Measurements from ENCODE around the gene CCDC88A.
"Not testable (repeated sequence)": the region's sequence is repeated elsewhere in the genome, so short reads cannot be mapped to it uniquely, and the experiment has no call there.

Gene CCDC88A

DNA sequence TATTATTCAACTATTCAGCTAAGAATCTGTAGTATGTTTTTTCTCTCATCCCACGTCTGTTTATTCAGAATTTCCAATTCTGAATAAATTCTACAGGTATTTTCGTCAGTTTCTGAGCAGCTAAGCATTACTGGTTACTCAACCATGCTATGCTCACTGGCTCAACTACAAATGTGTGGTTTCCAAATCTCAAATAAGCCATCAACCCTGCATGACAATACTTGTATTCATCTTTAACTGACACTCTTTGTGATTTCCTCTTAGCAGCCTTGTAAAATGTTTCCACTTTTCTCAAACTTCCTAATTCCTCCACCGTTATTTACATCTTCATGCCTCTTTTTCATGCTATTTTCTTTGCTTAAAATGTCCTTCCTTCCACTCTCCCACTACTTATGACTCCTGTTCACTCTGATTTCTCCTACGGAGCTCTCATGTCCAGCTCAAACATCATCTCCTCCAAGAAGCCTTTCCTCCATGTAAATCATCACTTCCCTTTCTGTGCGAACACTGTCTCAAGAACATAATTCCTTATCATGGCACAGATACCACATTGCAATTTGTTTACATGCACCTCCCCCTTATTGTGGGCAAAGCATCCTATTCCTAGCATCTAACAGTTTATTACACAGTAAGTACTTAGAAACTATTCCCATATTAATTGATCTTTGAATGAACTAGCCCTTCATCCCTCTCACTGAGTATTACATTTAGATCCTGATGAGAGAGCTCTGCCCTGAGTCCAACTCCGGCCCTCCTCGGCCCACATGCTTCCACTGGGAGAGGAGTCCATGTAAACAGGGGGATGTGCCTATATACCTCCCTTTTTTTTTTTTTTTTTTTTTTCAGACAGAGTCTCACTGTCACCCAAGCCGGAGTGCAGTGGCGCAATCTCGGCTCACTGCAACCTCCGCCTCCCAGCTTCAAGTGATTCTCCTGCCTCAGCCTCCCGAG is 10.5 kb downstream of the CCDC88A start:
- Mint-ChIP-seq H3K27ac (no peak overlapping the region), H3K9me3 (no peaks in the 10 kb centered on the region), H3K27me3 (ENCODE audit: low read depth) (no peaks in the 10 kb centered on the region), H3K4me3 (no peak overlapping the region), H3K4me1 (ENCODE audit: low read depth) (peaks cover 2% of the 10 kb centered on the region), H3K36me3 (ENCODE audit: low read depth) (no peaks in the 10 kb centered on the region)

DNA sequence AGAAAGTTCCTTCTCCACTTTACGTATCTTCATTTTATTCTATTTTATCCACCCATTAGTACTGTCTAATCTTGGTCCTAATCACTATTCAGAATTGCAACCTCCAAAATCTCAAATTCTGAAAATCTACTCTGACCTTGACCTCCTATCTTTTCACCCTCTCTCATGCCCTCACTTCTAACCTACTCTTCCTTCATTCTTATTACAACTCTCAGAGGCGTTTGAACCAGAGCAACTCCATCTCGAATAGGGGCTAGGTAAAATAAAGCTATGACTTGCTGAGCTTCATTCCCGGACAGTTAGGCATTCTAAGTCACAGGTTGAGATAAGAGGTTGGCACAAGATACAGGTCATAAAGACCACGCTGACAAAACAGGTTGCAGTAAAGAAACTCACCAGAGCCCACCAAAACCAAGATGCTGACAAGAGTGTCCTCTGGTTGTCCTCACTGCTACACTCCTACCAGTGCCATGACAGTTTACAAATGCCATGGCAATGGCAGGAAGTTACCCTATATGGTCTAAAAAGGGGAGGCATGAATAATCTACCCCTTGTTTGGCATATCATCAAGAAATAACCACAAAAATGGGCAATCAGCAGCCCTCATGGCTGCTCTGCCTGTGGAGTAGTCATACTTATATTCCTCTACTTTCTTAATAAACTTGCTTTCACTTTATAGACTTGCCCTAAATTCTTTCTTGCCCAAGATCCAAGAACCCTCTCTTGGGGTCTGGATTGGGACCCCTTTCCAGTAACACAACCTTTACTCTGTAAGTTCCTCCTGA is 11.4 kb downstream of the CCDC88A start:
- no peak overlapping the region for H3K4me3 Mint-ChIP-seq
- H3K36me3 Mint-ChIP-seq (ENCODE audit: low read depth): no peaks in the 10 kb centered on the region
- H3K27me3 Mint-ChIP-seq (ENCODE audit: low read depth): no peaks in the 10 kb centered on the region
- peaks cover 2% of the 10 kb centered on the region for H3K4me1 Mint-ChIP-seq (ENCODE audit: low read depth)
- H3K9me3 Mint-ChIP-seq: no peaks in the 10 kb centered on the region
- H3K27ac Mint-ChIP-seq: no peak overlapping the region

DNA sequence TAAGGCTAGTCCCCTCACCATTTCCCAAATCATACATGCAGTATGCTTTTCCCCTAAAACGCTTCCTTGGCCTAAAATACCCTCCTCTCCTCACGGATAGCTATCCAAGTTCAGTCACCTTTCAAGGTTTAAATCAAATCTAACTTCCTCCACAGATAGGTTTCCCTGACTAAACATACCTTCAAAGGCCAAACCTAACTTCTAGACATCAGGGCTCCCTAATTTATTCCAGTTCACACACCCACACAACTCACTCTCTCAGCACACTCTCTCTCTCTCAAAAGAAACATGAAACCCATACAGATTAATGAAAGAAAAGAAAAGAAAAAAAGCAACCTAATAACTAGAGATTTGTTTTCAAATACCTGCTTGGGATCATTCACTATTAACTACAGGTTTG is 14.5 kb downstream of the CCDC88A start:
- Mint-ChIP-seq H3K27me3 (ENCODE audit: low read depth) (no peaks in the 10 kb centered on the region), H3K27ac (no peak overlapping the region), H3K9me3 (no peaks in the 10 kb centered on the region), H3K4me3 (no peak overlapping the region), H3K36me3 (ENCODE audit: low read depth) (no peaks in the 10 kb centered on the region), H3K4me1 (ENCODE audit: low read depth) (peaks cover 2% of the 10 kb centered on the region)

DNA sequence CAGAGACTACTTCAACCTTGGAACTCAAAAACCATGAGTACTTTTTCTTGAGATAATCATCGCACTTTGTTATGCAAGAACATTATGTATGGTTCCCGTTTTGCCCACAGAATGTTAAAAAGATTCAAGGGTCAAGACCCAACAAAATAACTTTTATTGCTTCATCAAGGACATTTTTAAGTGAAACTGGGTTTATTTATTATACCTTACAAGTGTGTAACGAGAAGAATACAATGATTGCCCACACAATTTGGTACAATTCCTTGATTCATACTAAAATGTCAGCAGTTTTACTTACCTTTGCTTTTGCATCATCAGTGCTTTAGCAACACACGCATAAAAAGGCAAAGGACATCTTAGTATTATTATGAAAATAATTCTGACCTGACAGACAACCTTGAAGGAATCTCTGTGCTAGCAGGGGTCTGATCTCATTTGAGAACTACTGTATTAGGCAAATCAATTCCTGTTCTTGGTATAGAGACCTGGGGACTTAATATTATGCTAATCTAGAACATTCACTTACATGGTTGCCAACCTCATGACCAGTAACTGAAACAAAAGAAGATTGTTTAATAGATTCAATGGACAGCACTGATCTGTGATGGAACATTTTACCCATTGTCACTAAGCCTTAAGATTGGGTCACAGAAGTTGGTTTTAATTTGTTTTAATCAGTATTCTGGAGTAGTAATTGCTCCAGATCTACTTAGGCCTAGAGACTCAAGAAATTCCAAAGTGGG is 16.2 kb downstream of the CCDC88A start:
- Mint-ChIP-seq H3K4me1 (ENCODE audit: low read depth) (no peaks in the 10 kb centered on the region), H3K4me3 (no peak overlapping the region), H3K36me3 (ENCODE audit: low read depth) (no peaks in the 10 kb centered on the region), H3K27me3 (ENCODE audit: low read depth) (no peaks in the 10 kb centered on the region), H3K27ac (no peak overlapping the region), H3K9me3 (no peaks in the 10 kb centered on the region)

DNA sequence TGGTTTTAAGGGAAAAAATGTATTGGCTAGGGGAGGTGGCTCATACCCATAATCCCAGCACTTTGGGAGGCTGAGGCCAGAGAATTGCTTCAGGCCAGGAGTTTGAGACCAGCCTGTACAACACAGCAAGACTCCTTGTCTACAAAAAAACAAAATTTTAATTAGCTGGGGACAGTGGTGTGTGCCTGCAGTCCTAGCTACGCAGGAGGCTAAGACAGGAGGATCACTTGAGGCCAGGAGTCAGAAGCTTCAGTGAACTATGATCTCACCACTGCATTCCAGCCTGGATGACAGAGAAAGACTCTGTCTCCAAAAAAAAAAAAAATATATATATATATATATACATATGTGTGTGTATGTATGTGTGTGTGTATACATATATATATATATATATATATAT is 18.5 kb downstream of the CCDC88A start:
- no peak overlapping the region for H3K27ac Mint-ChIP-seq

DNA sequence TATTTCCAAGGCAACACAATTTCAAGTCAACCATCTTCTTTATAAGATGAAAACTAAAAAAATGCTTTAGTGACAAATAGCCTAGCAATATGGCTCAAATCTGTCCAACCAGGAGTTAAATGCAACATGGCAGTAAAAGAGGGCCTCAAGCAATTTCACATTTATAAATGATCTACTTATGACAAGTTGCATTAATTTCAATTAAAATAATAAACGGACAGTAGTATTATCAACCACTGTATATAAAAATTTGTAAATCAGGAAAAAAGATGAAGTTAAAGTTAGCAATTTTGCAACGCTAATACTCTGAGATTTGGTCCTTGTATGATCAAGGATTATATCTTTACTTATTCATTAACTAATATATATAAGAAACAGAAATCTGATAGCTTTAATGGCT is 19.3 kb downstream of the CCDC88A start:
- Mint-ChIP-seq H3K4me3 (no peak overlapping the region), H3K27ac (no peak overlapping the region), H3K4me1 (ENCODE audit: low read depth) (peaks cover 2% of the 10 kb centered on the region), H3K36me3 (ENCODE audit: low read depth) (no peaks in the 10 kb centered on the region), H3K27me3 (ENCODE audit: low read depth) (no peaks in the 10 kb centered on the region), H3K9me3 (no peaks in the 10 kb centered on the region)

More for the DNA sequence above, 18.5 kb downstream of the CCDC88A start:
- H3K36me3 Mint-ChIP-seq (ENCODE audit: low read depth): no peaks in the 10 kb centered on the region
- no peak overlapping the region for H3K4me3 Mint-ChIP-seq
- no peaks in the 10 kb centered on the region for H3K27me3 Mint-ChIP-seq (ENCODE audit: low read depth)
- peaks cover 2% of the 10 kb centered on the region for H3K4me1 Mint-ChIP-seq (ENCODE audit: low read depth)
- H3K9me3 Mint-ChIP-seq: no peaks in the 10 kb centered on the region

DNA sequence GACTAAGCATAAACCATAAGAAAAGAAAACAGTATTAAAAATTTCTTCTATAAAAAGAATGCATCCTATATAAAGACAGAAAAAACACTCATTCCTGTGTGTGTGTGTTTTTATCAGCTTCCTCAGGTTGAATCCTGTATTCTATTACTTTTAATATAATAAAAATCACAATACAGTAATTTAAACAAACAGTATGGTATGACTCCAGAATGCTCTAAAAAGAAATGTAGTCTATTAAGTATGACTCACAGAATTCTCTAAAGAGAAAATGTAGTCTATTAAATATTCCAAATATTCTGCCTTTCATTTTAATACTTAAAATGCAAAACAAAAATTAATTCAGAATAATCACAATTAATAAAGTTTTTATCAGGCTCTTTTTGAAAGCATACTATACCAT is 19.8 kb downstream of the CCDC88A start:
- H3K27ac Mint-ChIP-seq: no peak overlapping the region
- H3K4me1 Mint-ChIP-seq (ENCODE audit: low read depth): peaks cover 2% of the 10 kb centered on the region
- no peaks in the 10 kb centered on the region for H3K9me3 Mint-ChIP-seq
- H3K36me3 Mint-ChIP-seq (ENCODE audit: low read depth): no peaks in the 10 kb centered on the region
- no peaks in the 10 kb centered on the region for H3K27me3 Mint-ChIP-seq (ENCODE audit: low read depth)
- H3K4me3 Mint-ChIP-seq: no peak overlapping the region

DNA sequence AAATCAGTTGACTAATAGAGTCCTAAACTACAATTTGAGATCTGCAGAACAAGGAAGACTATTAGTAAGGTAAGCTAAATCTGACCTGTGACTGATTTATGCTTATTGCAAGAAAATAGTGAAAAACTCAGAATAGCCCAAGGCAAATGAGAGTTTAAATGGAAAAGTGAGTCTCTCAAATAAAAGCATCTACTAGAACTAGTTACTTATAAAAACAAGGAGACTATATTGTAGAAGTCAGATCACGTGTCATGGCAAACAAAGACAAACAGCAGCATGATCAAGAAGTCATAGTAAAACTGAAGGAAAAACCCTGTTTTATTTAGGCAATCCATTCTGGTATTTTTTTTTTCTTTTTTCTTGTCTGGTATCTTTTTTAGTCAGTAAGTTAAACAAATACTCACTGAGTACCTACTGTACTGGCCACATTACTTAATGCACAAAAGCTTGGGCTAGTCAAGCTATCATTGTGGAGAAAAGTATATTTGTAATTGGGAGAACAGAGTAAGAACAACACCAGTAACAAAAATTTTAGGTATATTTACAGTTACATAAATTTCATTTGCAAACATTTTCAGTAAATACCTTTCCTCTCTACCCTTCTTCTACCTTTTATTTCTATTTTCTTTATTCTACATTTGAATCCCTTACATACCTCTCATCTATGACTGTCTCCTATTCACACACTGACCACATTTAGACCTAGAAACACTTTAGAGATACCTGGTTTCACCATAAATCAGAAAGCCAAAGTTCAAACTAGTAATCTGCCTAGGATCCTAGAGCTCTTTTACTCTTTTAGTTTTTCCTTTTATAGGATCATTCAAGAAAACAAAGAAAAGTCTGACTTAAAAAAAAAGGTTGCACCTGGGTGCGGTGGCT is 23.7 kb downstream of the CCDC88A start:
- Mint-ChIP-seq H3K27me3 (ENCODE audit: low read depth) (no peaks in the 10 kb centered on the region), H3K4me3 (no peak overlapping the region), H3K9me3 (no peaks in the 10 kb centered on the region), H3K4me1 (ENCODE audit: low read depth) (peaks cover 2% of the 10 kb centered on the region), H3K36me3 (ENCODE audit: low read depth) (no peaks in the 10 kb centered on the region), H3K27ac (no peak overlapping the region)

DNA sequence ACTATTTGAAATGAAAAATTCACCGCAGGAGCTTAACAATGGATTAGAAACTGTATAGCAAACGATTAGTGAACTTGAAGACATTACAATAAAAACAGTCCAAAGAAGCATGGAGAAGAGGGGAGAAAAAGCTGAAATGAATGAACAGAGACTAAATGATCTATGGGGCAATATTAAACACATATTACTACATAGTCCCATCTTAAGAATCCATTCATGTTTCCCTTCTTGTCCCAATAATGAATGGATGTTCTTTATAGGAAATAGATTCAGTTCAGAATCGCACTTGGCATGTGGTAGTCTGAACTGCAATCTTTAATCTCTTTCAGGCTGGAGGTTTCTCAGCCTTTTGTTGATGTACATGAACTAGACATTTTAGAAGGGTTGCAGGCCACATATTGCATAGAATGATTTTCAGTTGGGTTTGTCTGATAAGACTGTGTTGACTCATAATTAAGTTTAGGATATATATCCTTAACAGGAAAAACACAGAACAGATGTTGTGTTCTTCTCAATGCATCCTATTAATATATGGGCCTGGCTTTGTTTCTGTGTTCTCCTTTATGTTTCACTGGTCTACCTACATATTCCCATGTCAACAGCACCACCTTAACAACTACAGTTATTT is 27.9 kb downstream of the CCDC88A start:
- H3K4me3 Mint-ChIP-seq: no peak overlapping the region
- H3K27me3 Mint-ChIP-seq (ENCODE audit: low read depth): no peaks in the 10 kb centered on the region
- H3K36me3 Mint-ChIP-seq (ENCODE audit: low read depth): no peaks in the 10 kb centered on the region
- no peaks in the 10 kb centered on the region for H3K9me3 Mint-ChIP-seq
- peaks cover 2% of the 10 kb centered on the region for H3K4me1 Mint-ChIP-seq (ENCODE audit: low read depth)
- H3K27ac Mint-ChIP-seq: no peak overlapping the region

DNA sequence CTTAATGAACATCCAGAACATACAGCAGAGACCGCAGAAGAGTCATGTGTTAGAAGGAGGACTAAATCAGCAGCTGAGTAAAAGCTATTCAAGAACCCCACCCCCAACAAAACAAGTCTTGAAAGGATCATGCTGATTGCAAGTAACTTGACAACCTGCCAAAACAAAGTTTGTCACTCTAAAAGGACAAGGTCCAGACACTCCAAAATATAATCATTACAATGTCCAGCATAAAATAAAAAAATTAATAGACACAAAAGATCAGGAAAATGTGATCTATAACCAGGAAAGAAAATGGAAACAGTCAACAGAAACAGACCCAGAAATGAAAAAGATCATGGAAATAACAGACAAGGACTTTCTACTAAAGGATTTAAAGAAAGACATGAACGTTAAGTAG is 28.5 kb downstream of the CCDC88A start:
- Mint-ChIP-seq H3K27ac (no peak overlapping the region), H3K27me3 (ENCODE audit: low read depth) (no peaks in the 10 kb centered on the region), H3K36me3 (ENCODE audit: low read depth) (no peaks in the 10 kb centered on the region), H3K4me3 (no peak overlapping the region), H3K9me3 (no peaks in the 10 kb centered on the region), H3K4me1 (ENCODE audit: low read depth) (peaks cover under 1% of the 10 kb centered on the region)

DNA sequence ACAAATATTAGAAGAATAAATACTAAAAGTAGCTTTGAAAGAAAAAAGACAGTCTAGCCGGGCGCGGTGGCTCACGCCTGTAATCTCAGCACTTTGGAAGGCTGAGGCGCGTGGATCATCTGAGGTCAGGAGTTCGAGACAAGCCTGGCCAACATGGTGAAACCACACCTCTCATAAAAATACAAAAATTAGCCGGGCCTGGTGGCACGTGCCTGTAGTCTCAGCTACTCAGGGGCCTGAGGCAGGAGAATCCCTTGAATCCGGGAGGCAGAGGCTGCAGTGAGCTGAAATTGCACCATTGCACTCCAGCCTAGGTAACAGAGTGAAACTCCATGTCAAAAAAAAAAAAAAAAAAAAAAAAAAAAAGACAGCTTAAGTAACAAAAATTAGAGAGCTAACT is 34.1 kb downstream of the CCDC88A start:
- H3K4me1 Mint-ChIP-seq (ENCODE audit: low read depth); H3K9me3 Mint-ChIP-seq; H3K27me3 Mint-ChIP-seq (ENCODE audit: low read depth); H3K4me3 Mint-ChIP-seq; H3K27ac Mint-ChIP-seq; H3K36me3 Mint-ChIP-seq (ENCODE audit: low read depth): not testable (repeated sequence)

DNA sequence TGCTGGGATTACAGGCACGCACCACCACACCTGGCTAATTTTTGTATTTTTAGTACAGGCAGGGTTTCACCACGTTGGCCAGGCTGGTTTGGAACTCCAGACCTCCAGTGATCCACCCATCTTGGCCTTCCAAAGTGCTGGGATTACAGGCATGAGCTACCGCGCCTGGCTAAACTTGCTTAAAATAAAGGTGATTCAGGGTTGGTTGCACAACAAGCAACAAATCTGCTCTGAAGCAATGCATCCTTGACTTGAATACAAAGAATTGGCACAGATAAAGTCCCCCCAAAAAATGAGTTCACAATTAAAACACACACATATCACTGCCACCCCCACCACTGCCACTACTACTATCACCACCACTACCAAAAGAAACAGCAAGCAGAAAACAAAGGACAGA is 34.9 kb downstream of the CCDC88A start:
- no peak overlapping the region for H3K27ac Mint-ChIP-seq
- H3K27me3 Mint-ChIP-seq (ENCODE audit: low read depth): no peaks in the 10 kb centered on the region
- H3K9me3 Mint-ChIP-seq: no peaks in the 10 kb centered on the region
- no peaks in the 10 kb centered on the region for H3K4me1 Mint-ChIP-seq (ENCODE audit: low read depth)
- no peaks in the 10 kb centered on the region for H3K36me3 Mint-ChIP-seq (ENCODE audit: low read depth)
- no peak overlapping the region for H3K4me3 Mint-ChIP-seq

DNA sequence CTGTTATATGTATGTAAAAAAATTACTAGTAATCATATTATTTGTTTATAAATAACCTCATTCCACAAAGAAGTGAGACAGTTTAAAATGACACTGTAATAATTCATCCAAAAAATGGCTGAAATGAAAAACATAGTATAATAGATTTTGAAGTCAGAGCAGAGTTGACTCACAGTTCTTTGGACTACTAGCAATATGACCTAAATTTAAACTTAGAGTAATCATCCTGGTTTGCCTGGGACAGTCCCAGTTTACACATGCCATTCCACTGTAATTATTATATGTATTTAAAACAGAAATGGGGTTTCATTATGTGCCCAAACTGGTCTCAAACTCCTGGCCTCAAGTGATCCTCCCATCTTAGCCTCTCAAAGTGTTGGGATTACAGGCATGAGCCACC is 48.3 kb downstream of the CCDC88A start:
- Mint-ChIP-seq H3K36me3 (ENCODE audit: low read depth) (no peaks in the 10 kb centered on the region), H3K27me3 (ENCODE audit: low read depth) (no peaks in the 10 kb centered on the region), H3K4me3 (no peak overlapping the region), H3K4me1 (ENCODE audit: low read depth) (no peaks in the 10 kb centered on the region), H3K27ac (no peak overlapping the region), H3K9me3 (no peaks in the 10 kb centered on the region)

Measured in T-helper 1 cell treated with Interleukin-12 subunit alpha and Interleukin-12 subunit beta and Interleukin-4 antibody, amounts not matched to agents 30 μg/mL and 1 μg/mL, for 36 hours (primary cell).